CD4-positive, CD25-positive, alpha-beta regulatory T cell (primary cell): ENCODE results near the gene ANKS1B. TPM values are rescaled to one million over a fixed set of nuclear protein-coding genes. Genes with fewer than 3 reads are reported as not detected.

Experiments
- ATAC-seq, 2 donors: fragments of 150-1000 bp; cut with Tn5 transposase; one replicate each; pipeline ENCODE4 v1.10.0; 2021; ENCODE audit warnings: low read depth in 2 of 2, moderate number of reproducible peaks in 2 of 2, moderate library complexity in 1 of 2
- DNase-seq, 3 donors: peaks; one replicate each; pipeline versions ENCODE4 v3.0.0 to v3.0.0-alpha.2; 2012 to 2022; ENCODE audit warnings: mixed read lengths in 1 of 3
- H3K27ac ChIP-seq: one replicate; pipeline ENCODE4 v1.7.0; 2013; ENCODE audit warnings: mild to moderate bottlenecking, low read length; ENCODE audit not compliant: insufficient read depth, poor library complexity, severe bottlenecking
- H3K27me3 ChIP-seq: one replicate; pipeline ENCODE4 v1.7.0; 2013; ENCODE audit warnings: low read length; ENCODE audit not compliant: control insufficient read depth, insufficient read depth
- H3K36me3 ChIP-seq: one replicate; pipeline ENCODE4 v1.7.0; 2013; ENCODE audit warnings: mild to moderate bottlenecking, low read length, moderate library complexity; ENCODE audit not compliant: control insufficient read depth, insufficient read depth
- H3K4me1 ChIP-seq: 2 replicates; pipeline ENCODE4 v1.7.0; 2013; ENCODE audit warnings: mild to moderate bottlenecking, low read length; ENCODE audit not compliant: insufficient read depth, control insufficient read depth, poor library complexity, severe bottlenecking
- H3K4me3 ChIP-seq: one replicate; pipeline ENCODE4 v1.7.0; 2013; ENCODE audit warnings: low read depth, mild to moderate bottlenecking, low read length, moderate library complexity
- H3K9me3 ChIP-seq, 2 experiments: 1 replicate in 1 of 2; 2 replicates in 1 of 2; pipeline ENCODE4 v1.7.0; 2013; ENCODE audit warnings: low read length in 2 of 2, mild to moderate bottlenecking in 1 of 2, moderate library complexity in 1 of 2; ENCODE audit not compliant: control insufficient read depth in 2 of 2
- H3K27ac Mint-ChIP-seq, 3 donors: one replicate each; pipeline ENCODE4 v1.8.0; 2020 to 2022; ENCODE audit warnings: mild to moderate bottlenecking in 3 of 3, mixed read lengths in 3 of 3, moderate library complexity in 2 of 3
- H3K27me3 Mint-ChIP-seq: one replicate; pipeline ENCODE4 v1.8.0; 2022; ENCODE audit warnings: mild to moderate bottlenecking, mixed read lengths
- H3K36me3 Mint-ChIP-seq: one replicate; pipeline ENCODE4 v1.8.0; 2020; ENCODE audit warnings: mixed read lengths
- H3K4me1 Mint-ChIP-seq, 4 donors: one replicate each; pipeline ENCODE4 v1.8.0; 2020 to 2022; ENCODE audit warnings: mixed read lengths in 4 of 4, mild to moderate bottlenecking in 1 of 4
- H3K4me3 Mint-ChIP-seq, 4 donors: one replicate each; pipeline ENCODE4 v1.8.0; 2020 to 2022; ENCODE audit warnings: mild to moderate bottlenecking in 4 of 4, mixed read lengths in 4 of 4, moderate library complexity in 3 of 4
- H3K9me3 Mint-ChIP-seq, 7 donors: one replicate each; pipeline ENCODE4 v1.8.0; 2020 to 2022; ENCODE audit warnings: mixed read lengths in 7 of 7, mild to moderate bottlenecking in 3 of 7, moderate library complexity in 2 of 7
- polyA plus RNA-seq, 4 donors: library from polyadenylated mRNA; unstranded; fragments of 300-500 nt; fragmentation: Illumina TruSeq; gene quantifications; one replicate each; pipeline ENCODE4 v1.2.3, GENCODE V29; 2021
- total RNA-seq: library from RNA; stranded (reverse); gene quantifications from one replicate; pipeline ENCODE4 v1.2.3, GENCODE V29; 2022

Gene ANKS1B
- total and polyA plus RNA-seq, 5 donors from 2014 or later: 4.0 to 15.9 (median 9.5) TPM

- Mint-ChIP-seq H3K9me3 (peaks cover 0 to 4% (median 0%) of the 10 kb centered on the region in 7 donors), H3K27me3 (peaks cover 5% of the 10 kb centered on the region), H3K4me3 (no peak overlapping the region), H3K4me1 (no peaks in the 10 kb centered on the region), H3K27ac (no peak overlapping the region), H3K36me3 (no peaks in the 10 kb centered on the region)
- ATAC-seq: no peak
- Histone ChIP-seq H3K27me3 (no peaks in the 10 kb centered on the region), H3K36me3 (no peaks in the 10 kb centered on the region), H3K4me1 (no peaks in the 10 kb centered on the region), H3K9me3 (no peaks in the 10 kb centered on the region), H3K27ac (no peak overlapping the region), H3K4me3 (no peak overlapping the region)
- DNase-seq: no peak
Measured at GRCh38 chr12:99111600-99111999, 873.1 kb downstream of the ANKS1B start.

DNA sequence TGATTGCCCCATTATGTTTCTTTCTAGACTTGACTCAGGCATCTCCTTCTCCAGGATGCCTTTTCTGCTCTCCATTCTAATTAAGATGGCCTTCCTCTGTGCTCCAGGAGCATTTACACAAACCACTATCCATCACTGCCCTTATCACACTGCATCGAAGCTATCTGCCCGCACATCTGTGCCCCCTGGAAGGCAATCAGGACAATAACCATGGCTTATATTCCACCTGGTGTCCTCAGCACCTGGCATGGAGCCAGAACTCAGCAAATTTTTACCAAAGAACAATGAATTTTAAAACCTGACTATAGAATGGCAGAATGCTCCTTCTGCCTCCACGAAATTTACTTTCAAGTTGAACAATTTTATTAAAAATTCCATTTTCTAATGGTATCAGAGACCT, 873.9 kb downstream of the ANKS1B start:
- DNase-seq (no peak), ATAC-seq (no peak)
- H3K9me3 ChIP-seq: no peaks in the 10 kb centered on the region
- H3K4me1 Mint-ChIP-seq: no peaks in the 10 kb centered on the region
- no peaks in the 10 kb centered on the region for H3K36me3 ChIP-seq
- no peaks in the 10 kb centered on the region for H3K4me1 ChIP-seq
- H3K4me3 Mint-ChIP-seq: no peak overlapping the region
- H3K27ac Mint-ChIP-seq: no peak overlapping the region
- no peak overlapping the region for H3K4me3 ChIP-seq
- peaks cover 0 to 4% (median 0%) of the 10 kb centered on the region in 7 donors for H3K9me3 Mint-ChIP-seq
- no peaks in the 10 kb centered on the region for H3K36me3 Mint-ChIP-seq
- H3K27me3 ChIP-seq: no peaks in the 10 kb centered on the region
- no peak overlapping the region for H3K27ac ChIP-seq
- H3K27me3 Mint-ChIP-seq: peaks cover 5% of the 10 kb centered on the region

- Histone ChIP-seq H3K9me3 (no peaks in the 10 kb centered on the region), H3K27ac (no peak overlapping the region), H3K27me3 (no peaks in the 10 kb centered on the region), H3K4me3 (no peak overlapping the region), H3K4me1 (no peaks in the 10 kb centered on the region), H3K36me3 (no peaks in the 10 kb centered on the region)
- DNase-seq (no peak), ATAC-seq (no peak)
- H3K9me3 Mint-ChIP-seq: peaks cover 0 to 4% (median 0%) of the 10 kb centered on the region in 7 donors
- H3K4me1 Mint-ChIP-seq: no peaks in the 10 kb centered on the region
- no peak overlapping the region for H3K27ac Mint-ChIP-seq
- H3K27me3 Mint-ChIP-seq: peaks cover 5% of the 10 kb centered on the region
- H3K4me3 Mint-ChIP-seq: no peak overlapping the region
- H3K36me3 Mint-ChIP-seq: no peaks in the 10 kb centered on the region
Measured at GRCh38 chr12:99110212-99110611, 874.5 kb downstream of the ANKS1B start.

- Mint-ChIP-seq H3K27ac (no peak overlapping the region), H3K27me3 (peaks cover 5% of the 10 kb centered on the region), H3K36me3 (no peaks in the 10 kb centered on the region), H3K4me3 (no peak overlapping the region), H3K4me1 (no peaks in the 10 kb centered on the region), H3K9me3 (peaks cover 0 to 4% (median under 1%) of the 10 kb centered on the region in 7 donors)
- DNase-seq (no peak), ATAC-seq (no peak)
- Histone ChIP-seq H3K36me3 (no peaks in the 10 kb centered on the region), H3K9me3 (no peaks in the 10 kb centered on the region), H3K4me3 (no peak overlapping the region), H3K27me3 (no peaks in the 10 kb centered on the region), H3K27ac (no peak overlapping the region), H3K4me1 (no peaks in the 10 kb centered on the region)
Measured at GRCh38 chr12:99108924-99109323, 875.8 kb downstream of the ANKS1B start.

- no peaks in the 10 kb centered on the region for H3K27me3 ChIP-seq
- no peaks in the 10 kb centered on the region for H3K9me3 ChIP-seq
- no peak for DNase-seq
- H3K27ac ChIP-seq: no peak overlapping the region
- Mint-ChIP-seq H3K9me3 (peaks cover 0 to 6% (median 4%) of the 10 kb centered on the region in 7 donors), H3K4me1 (no peaks in the 10 kb centered on the region), H3K4me3 (no peak overlapping the region), H3K27me3 (peaks cover 4% of the 10 kb centered on the region), H3K36me3 (no peaks in the 10 kb centered on the region), H3K27ac (peak overlapping the region in 1 of 3 donors; percentile 41)
- no peak overlapping the region for H3K4me3 ChIP-seq
- ATAC-seq: no peak
- H3K36me3 ChIP-seq: no peaks in the 10 kb centered on the region
- no peaks in the 10 kb centered on the region for H3K4me1 ChIP-seq
Measured at GRCh38 chr12:99099786-99100185, 885.0 kb downstream of the ANKS1B start.

GRCh38 chr12:99097171-99097570, 887.6 kb downstream of the ANKS1B start:
- Mint-ChIP-seq H3K4me1 (no peaks in the 10 kb centered on the region), H3K27me3 (peaks cover 4% of the 10 kb centered on the region), H3K27ac (no peak overlapping the region), H3K4me3 (no peak overlapping the region), H3K36me3 (no peaks in the 10 kb centered on the region), H3K9me3 (peaks cover 0 to 4% (median 2%) of the 10 kb centered on the region in 7 donors)
- Histone ChIP-seq H3K27ac (no peak overlapping the region), H3K9me3 (no peaks in the 10 kb centered on the region), H3K4me3 (no peak overlapping the region), H3K27me3 (no peaks in the 10 kb centered on the region), H3K36me3 (no peaks in the 10 kb centered on the region), H3K4me1 (no peaks in the 10 kb centered on the region)
- no peak for DNase-seq
- no peak for ATAC-seq

GRCh38 chr12:99093166-99093565, 891.6 kb downstream of the ANKS1B start:
- H3K27me3 ChIP-seq: peaks cover 3% of the 10 kb centered on the region
- Mint-ChIP-seq H3K4me3 (no peak overlapping the region), H3K4me1 (no peaks in the 10 kb centered on the region), H3K36me3 (no peaks in the 10 kb centered on the region), H3K27me3 (peaks cover 4% of the 10 kb centered on the region), H3K9me3 (peaks cover 0 to 5% (median 1%) of the 10 kb centered on the region in 7 donors), H3K27ac (no peak overlapping the region)
- DNase-seq: no peak
- ATAC-seq: no peak
- no peaks in the 10 kb centered on the region for H3K4me1 ChIP-seq
- H3K36me3 ChIP-seq: no peaks in the 10 kb centered on the region
- no peak overlapping the region for H3K27ac ChIP-seq
- no peak overlapping the region for H3K4me3 ChIP-seq
- H3K9me3 ChIP-seq: no peaks in the 10 kb centered on the region

- no peak overlapping the region for H3K4me3 ChIP-seq
- peaks cover 4% of the 10 kb centered on the region for H3K27me3 Mint-ChIP-seq
- peaks cover 3% of the 10 kb centered on the region for H3K27me3 ChIP-seq
- no peaks in the 10 kb centered on the region for H3K9me3 ChIP-seq
- H3K27ac ChIP-seq: no peak overlapping the region
- no peak for DNase-seq
- no peaks in the 10 kb centered on the region for H3K4me1 ChIP-seq
- no peak for ATAC-seq
- H3K9me3 Mint-ChIP-seq: peaks cover 0 to 5% (median 1%) of the 10 kb centered on the region in 7 donors
- no peak overlapping the region for H3K27ac Mint-ChIP-seq
- no peaks in the 10 kb centered on the region for H3K36me3 ChIP-seq
- H3K36me3 Mint-ChIP-seq: no peaks in the 10 kb centered on the region
- no peak overlapping the region for H3K4me3 Mint-ChIP-seq
- no peaks in the 10 kb centered on the region for H3K4me1 Mint-ChIP-seq
Measured at GRCh38 chr12:99092100-99092851, 892.5 kb downstream of the ANKS1B start.
